Activated naive CD8-positive, alpha-beta T cell treated with anti-CD3 and anti-CD28 coated beads for 36 hours (primary cell): Measurements from ENCODE around the gene THRAP3. TPM values are rescaled to one million over a fixed set of nuclear protein-coding genes. Genes with fewer than 3 reads are reported as not detected.
A peak's percentile ranks its signal among the peaks of the same experiment; 100 is the strongest.
"Not testable (repeated sequence)": the region's sequence is repeated elsewhere in the genome, so short reads cannot be mapped to it uniquely, and the experiment has no call there.

Source experiments
- DNase-seq: peaks from one replicate; pipeline ENCODE4 v3.0.0; 2021
- H3K27ac Mint-ChIP-seq: one replicate; pipeline ENCODE4 v1.8.0; 2022; ENCODE audit warnings: mild to moderate bottlenecking, moderate library complexity, mixed read lengths
- H3K27me3 Mint-ChIP-seq: one replicate; pipeline ENCODE4 v1.8.0; 2022; ENCODE audit warnings: mild to moderate bottlenecking, mixed read lengths
- H3K36me3 Mint-ChIP-seq: one replicate; pipeline ENCODE4 v1.8.0; 2021; ENCODE audit warnings: mild to moderate bottlenecking, mixed read lengths
- H3K4me1 Mint-ChIP-seq: one replicate; pipeline ENCODE4 v1.8.0; 2021; ENCODE audit warnings: mixed read lengths
- H3K4me3 Mint-ChIP-seq: one replicate; pipeline ENCODE4 v1.8.0; 2022; ENCODE audit warnings: mild to moderate bottlenecking, moderate library complexity, mixed read lengths
- H3K9me3 Mint-ChIP-seq: one replicate; pipeline ENCODE4 v1.8.0; 2022; ENCODE audit warnings: mixed read lengths
- total RNA-seq, 2 experiments: library from RNA; stranded (reverse); gene quantifications; one replicate each; pipeline ENCODE4 v1.2.3, GENCODE V29; 2021

THRAP3 gene
- total RNA-seq, 2 experiments from 2014 or later, result 159 TPM

GRCh38 chr1:36198641-36199040, 25.6 kb upstream of the THRAP3 start:
- no peaks in the 10 kb centered on the region for H3K36me3 Mint-ChIP-seq
- H3K27ac Mint-ChIP-seq, result no peak overlapping the region
- no peak for DNase-seq
- H3K27me3 Mint-ChIP-seq, result no peaks in the 10 kb centered on the region
- H3K9me3 Mint-ChIP-seq, result no peaks in the 10 kb centered on the region
- H3K4me3 Mint-ChIP-seq, result no peak overlapping the region
- no peaks in the 10 kb centered on the region for H3K4me1 Mint-ChIP-seq

GRCh38 chr1:36199934-36200741, 24.1 kb upstream of the THRAP3 start:
- H3K9me3 Mint-ChIP-seq, result no peaks in the 10 kb centered on the region
- DNase-seq, result no peak
- H3K4me3 Mint-ChIP-seq, result no peak overlapping the region
- H3K4me1 Mint-ChIP-seq, result peaks cover under 1% of the 10 kb centered on the region
- H3K27me3 Mint-ChIP-seq, result no peaks in the 10 kb centered on the region
- H3K27ac Mint-ChIP-seq, result no peak overlapping the region
- H3K36me3 Mint-ChIP-seq, result no peaks in the 10 kb centered on the region

GRCh38 chr1:36203027-36203553, 21.2 kb upstream of the THRAP3 start:
- no peak overlapping the region for H3K4me3 Mint-ChIP-seq
- no peaks in the 10 kb centered on the region for H3K36me3 Mint-ChIP-seq
- H3K4me1 Mint-ChIP-seq, result peaks cover 16% of the 10 kb centered on the region

GRCh38 chr1:36203554-36204346, 20.5 kb upstream of the THRAP3 start:
- Mint-ChIP-seq H3K4me1 (peaks cover 16% of the 10 kb centered on the region), H3K4me3 (no peak overlapping the region), H3K27ac (no peak overlapping the region), H3K9me3 (no peaks in the 10 kb centered on the region), H3K27me3 (no peaks in the 10 kb centered on the region), H3K36me3 (no peaks in the 10 kb centered on the region)
- no peak for DNase-seq

More at GRCh38 chr1:36203027-36203553, 21.2 kb upstream of the THRAP3 start:
- H3K9me3 Mint-ChIP-seq, result no peaks in the 10 kb centered on the region
- no peak overlapping the region for H3K27ac Mint-ChIP-seq
- no peaks in the 10 kb centered on the region for H3K27me3 Mint-ChIP-seq
- no peak for DNase-seq

- Mint-ChIP-seq H3K4me1 (peaks cover 16% of the 10 kb centered on the region), H3K27me3 (no peaks in the 10 kb centered on the region), H3K27ac (peak overlapping the region; percentile 20), H3K4me3 (no peak overlapping the region), H3K9me3 (no peaks in the 10 kb centered on the region), H3K36me3 (no peaks in the 10 kb centered on the region)
- DNase-seq, result no peak
These were observed 19.8 kb upstream of the THRAP3 start for GRCh38 chr1:36204347-36204909.

- H3K27ac Mint-ChIP-seq, result peak overlapping the region; percentile 84
These were observed 17.9 kb upstream of the THRAP3 start for GRCh38 chr1:36206323-36206858.

GRCh38 chr1:36207339-36207738, 16.9 kb upstream of the THRAP3 start:
- Mint-ChIP-seq H3K4me3 (no peak overlapping the region), H3K9me3 (no peaks in the 10 kb centered on the region), H3K4me1 (peaks cover 16% of the 10 kb centered on the region), H3K27ac (peak overlapping the region; percentile 84), H3K36me3 (no peaks in the 10 kb centered on the region), H3K27me3 (no peaks in the 10 kb centered on the region)
- DNase-seq, result no peak

More at GRCh38 chr1:36206323-36206858, 17.9 kb upstream of the THRAP3 start:
- H3K27me3 Mint-ChIP-seq, result no peaks in the 10 kb centered on the region
- DNase-seq, result peak; percentile 32
- H3K9me3 Mint-ChIP-seq, result no peaks in the 10 kb centered on the region
- H3K36me3 Mint-ChIP-seq, result no peaks in the 10 kb centered on the region
- H3K4me1 Mint-ChIP-seq, result peaks cover 16% of the 10 kb centered on the region
- no peak overlapping the region for H3K4me3 Mint-ChIP-seq

GRCh38 chr1:36208978-36209703, 15.1 kb upstream of the THRAP3 start:
- no peak for DNase-seq
- Mint-ChIP-seq H3K4me1 (peaks cover 16% of the 10 kb centered on the region), H3K4me3 (no peak overlapping the region), H3K9me3 (no peaks in the 10 kb centered on the region), H3K27me3 (no peaks in the 10 kb centered on the region), H3K36me3 (no peaks in the 10 kb centered on the region), H3K27ac (no peak overlapping the region)

- Mint-ChIP-seq H3K27me3 (no peaks in the 10 kb centered on the region), H3K27ac (no peak overlapping the region), H3K9me3 (no peaks in the 10 kb centered on the region), H3K36me3 (no peaks in the 10 kb centered on the region), H3K4me1 (peaks cover 12% of the 10 kb centered on the region), H3K4me3 (no peak overlapping the region)
- no peak for DNase-seq
These were observed 12.9 kb upstream of the THRAP3 start for GRCh38 chr1:36211307-36211706.

GRCh38 chr1:36211841-36212240, 12.4 kb upstream of the THRAP3 start:
- Mint-ChIP-seq H3K27me3 (no peaks in the 10 kb centered on the region), H3K4me3 (no peak overlapping the region), H3K36me3 (no peaks in the 10 kb centered on the region), H3K9me3 (no peaks in the 10 kb centered on the region), H3K27ac (no peak overlapping the region), H3K4me1 (peaks cover 7% of the 10 kb centered on the region)
- no peak for DNase-seq

- H3K4me1 Mint-ChIP-seq, result peaks cover 4% of the 10 kb centered on the region
- DNase-seq, result no peak
- no peaks in the 10 kb centered on the region for H3K27me3 Mint-ChIP-seq
- no peak overlapping the region for H3K27ac Mint-ChIP-seq
- no peaks in the 10 kb centered on the region for H3K36me3 Mint-ChIP-seq
- no peak overlapping the region for H3K4me3 Mint-ChIP-seq
- no peaks in the 10 kb centered on the region for H3K9me3 Mint-ChIP-seq
These were observed 11.5 kb upstream of the THRAP3 start for GRCh38 chr1:36212782-36213181.

GRCh38 chr1:36217670-36218069, 6.6 kb upstream of the THRAP3 start:
- no peak for DNase-seq
- Mint-ChIP-seq H3K4me3 (no peak overlapping the region), H3K9me3 (no peaks in the 10 kb centered on the region), H3K4me1 (peaks cover 4% of the 10 kb centered on the region), H3K36me3 (no peaks in the 10 kb centered on the region), H3K27ac (no peak overlapping the region), H3K27me3 (no peaks in the 10 kb centered on the region)

- not testable (repeated sequence) for H3K27ac Mint-ChIP-seq, DNase-seq, H3K9me3 Mint-ChIP-seq, H3K4me3 Mint-ChIP-seq, H3K27me3 Mint-ChIP-seq
- H3K4me1 Mint-ChIP-seq, result peaks cover 19% of the 10 kb centered on the region
- H3K36me3 Mint-ChIP-seq, result peaks cover 20% of the 10 kb centered on the region
These were observed 2.3 kb upstream of the THRAP3 start for GRCh38 chr1:36221901-36222300.
